ENCODE data around the gene PSPN. TPM values are rescaled to one million over a fixed set of nuclear protein-coding genes. Genes with fewer than 3 reads are reported as not detected.
A peak's percentile ranks its signal among the peaks of the same experiment; 100 is the strongest.

The PSPN gene
- total and polyA plus RNA-seq, 2 of the 13 experiments (the other 11 are each of a cell fraction or from before 2014, with no cell fraction given) = 0.69 to 1.1 TPM

GRCh38 chr19:6372594-6373095, 3.1 kb downstream of the PSPN start, which contains the start of gene ALKBH7 (continued):
- no peak for TF ChIP-seq KLF16 (CRISPR knock-in tag; IDR thresholded peaks at IDR 0.05)
- TF ChIP-seq ZSCAN22 (CRISPR knock-in tag; IDR thresholded peaks at IDR 0.05) = no peak
- no peak for TF ChIP-seq MLXIP (CRISPR knock-in tag; IDR thresholded peaks at IDR 0.05; ENCODE audit: borderline replicate concordance)
- TF ChIP-seq ZNF136 (CRISPR knock-in tag; IDR thresholded peaks at IDR 0.05; ENCODE audit: low read depth) = no peak
- TF ChIP-seq CREB1 (IDR thresholded peaks at IDR 0.05) = peak; percentile 71; the same call in 1 of the 2 replicates
- no peak for TF ChIP-seq CREB1 (CRISPR knock-in tag; IDR thresholded peaks at IDR 0.05)
- peak; percentile 79; the same call in 1 of the 2 replicates for TF ChIP-seq AKAP8 (CRISPR knock-in tag; IDR thresholded peaks at IDR 0.05)
- TF ChIP-seq HNRNPUL1 (IDR thresholded peaks at IDR 0.05; ENCODE audit: low read depth, low read length) = no peak
- TF ChIP-seq CEBPZ (IDR thresholded peaks at IDR 0.05; ENCODE audit: low read length) = peak; percentile 95
- TF ChIP-seq ZNF460 (CRISPR knock-in tag; IDR thresholded peaks at IDR 0.05; ENCODE audit: borderline replicate concordance) = no peak
- TF ChIP-seq PATZ1 (CRISPR knock-in tag; IDR thresholded peaks at IDR 0.05) = no peak
- no peak for TF ChIP-seq SMC3 (IDR thresholded peaks at IDR 0.05; ENCODE audit: low read length)
- TF ChIP-seq GATAD2A (CRISPR knock-in tag; IDR thresholded peaks at IDR 0.05) = no peak
- TF ChIP-seq ZNF788 (CRISPR knock-in tag; IDR thresholded peaks at IDR 0.05; ENCODE audit: borderline replicate concordance) = peak; percentile 88
- TF ChIP-seq BRCA1 (CRISPR knock-in tag; IDR thresholded peaks at IDR 0.05) = no peak
- TF ChIP-seq KDM3A (CRISPR knock-in tag; IDR thresholded peaks at IDR 0.05; ENCODE audit: low read depth) = 0 out of 2 replicates have a peak, but pooled peaks have one; percentile 20
- no peak for TF ChIP-seq MAF1 (CRISPR knock-in tag; IDR thresholded peaks at IDR 0.05; ENCODE audit: borderline replicate concordance)
- peak; percentile 84 for TF ChIP-seq TERF1 (CRISPR knock-in tag; IDR thresholded peaks at IDR 0.05)
- peak; percentile 70; the same call in 1 of the 2 replicates for TF ChIP-seq SMYD3 (CRISPR knock-in tag; IDR thresholded peaks at IDR 0.05)
- peak; percentile 38; the same call in 1 of the 2 replicates for TF ChIP-seq ZNF564 (CRISPR knock-in tag; IDR thresholded peaks at IDR 0.05)
- TF ChIP-seq ZNF891 (CRISPR knock-in tag; IDR thresholded peaks at IDR 0.05) = no peak

Measured in HepG2 (cell line).